ENCODE measurements around the gene PCDHB8.

- TF ChIP-seq CBX2 (IDR thresholded peaks at IDR 0.05; ENCODE audit: borderline replicate concordance, low read depth) (no peak), TP53 (CRISPR knock-in tag; IDR thresholded peaks at IDR 0.05) (no peak), CBX8 (IDR thresholded peaks at IDR 0.05) (no peak), RAD21 (conservative IDR thresholded peaks at IDR 0.05 in 1 of 2, IDR thresholded peaks at IDR 0.05 in 1 of 2) (no peak), JUN (IDR thresholded peaks at IDR 0.05) (no peak), KDM5A (IDR thresholded peaks at IDR 0.05) (no peak), POLR2AphosphoS2 (conservative IDR thresholded peaks at IDR 0.05; ENCODE audit: low read length) (no peak)
- TF ChIP-seq, protein P1, sequence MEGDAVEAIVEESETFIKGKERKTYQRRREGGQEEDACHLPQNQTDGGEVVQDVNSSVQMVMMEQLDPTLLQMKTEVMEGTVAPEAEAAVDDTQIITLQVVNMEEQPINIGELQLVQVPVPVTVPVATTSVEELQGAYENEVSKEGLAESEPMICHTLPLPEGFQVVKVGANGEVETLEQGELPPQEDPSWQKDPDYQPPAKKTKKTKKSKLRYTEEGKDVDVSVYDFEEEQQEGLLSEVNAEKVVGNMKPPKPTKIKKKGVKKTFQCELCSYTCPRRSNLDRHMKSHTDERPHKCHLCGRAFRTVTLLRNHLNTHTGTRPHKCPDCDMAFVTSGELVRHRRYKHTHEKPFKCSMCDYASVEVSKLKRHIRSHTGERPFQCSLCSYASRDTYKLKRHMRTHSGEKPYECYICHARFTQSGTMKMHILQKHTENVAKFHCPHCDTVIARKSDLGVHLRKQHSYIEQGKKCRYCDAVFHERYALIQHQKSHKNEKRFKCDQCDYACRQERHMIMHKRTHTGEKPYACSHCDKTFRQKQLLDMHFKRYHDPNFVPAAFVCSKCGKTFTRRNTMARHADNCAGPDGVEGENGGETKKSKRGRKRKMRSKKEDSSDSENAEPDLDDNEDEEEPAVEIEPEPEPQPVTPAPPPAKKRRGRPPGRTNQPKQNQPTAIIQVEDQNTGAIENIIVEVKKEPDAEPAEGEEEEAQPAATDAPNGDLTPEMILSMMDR (IDR thresholded peaks at IDR 0.05): no peak
- TF ChIP-seq, protein P2, sequence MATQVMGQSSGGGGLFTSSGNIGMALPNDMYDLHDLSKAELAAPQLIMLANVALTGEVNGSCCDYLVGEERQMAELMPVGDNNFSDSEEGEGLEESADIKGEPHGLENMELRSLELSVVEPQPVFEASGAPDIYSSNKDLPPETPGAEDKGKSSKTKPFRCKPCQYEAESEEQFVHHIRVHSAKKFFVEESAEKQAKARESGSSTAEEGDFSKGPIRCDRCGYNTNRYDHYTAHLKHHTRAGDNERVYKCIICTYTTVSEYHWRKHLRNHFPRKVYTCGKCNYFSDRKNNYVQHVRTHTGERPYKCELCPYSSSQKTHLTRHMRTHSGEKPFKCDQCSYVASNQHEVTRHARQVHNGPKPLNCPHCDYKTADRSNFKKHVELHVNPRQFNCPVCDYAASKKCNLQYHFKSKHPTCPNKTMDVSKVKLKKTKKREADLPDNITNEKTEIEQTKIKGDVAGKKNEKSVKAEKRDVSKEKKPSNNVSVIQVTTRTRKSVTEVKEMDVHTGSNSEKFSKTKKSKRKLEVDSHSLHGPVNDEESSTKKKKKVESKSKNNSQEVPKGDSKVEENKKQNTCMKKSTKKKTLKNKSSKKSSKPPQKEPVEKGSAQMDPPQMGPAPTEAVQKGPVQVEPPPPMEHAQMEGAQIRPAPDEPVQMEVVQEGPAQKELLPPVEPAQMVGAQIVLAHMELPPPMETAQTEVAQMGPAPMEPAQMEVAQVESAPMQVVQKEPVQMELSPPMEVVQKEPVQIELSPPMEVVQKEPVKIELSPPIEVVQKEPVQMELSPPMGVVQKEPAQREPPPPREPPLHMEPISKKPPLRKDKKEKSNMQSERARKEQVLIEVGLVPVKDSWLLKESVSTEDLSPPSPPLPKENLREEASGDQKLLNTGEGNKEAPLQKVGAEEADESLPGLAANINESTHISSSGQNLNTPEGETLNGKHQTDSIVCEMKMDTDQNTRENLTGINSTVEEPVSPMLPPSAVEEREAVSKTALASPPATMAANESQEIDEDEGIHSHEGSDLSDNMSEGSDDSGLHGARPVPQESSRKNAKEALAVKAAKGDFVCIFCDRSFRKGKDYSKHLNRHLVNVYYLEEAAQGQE (IDR thresholded peaks at IDR 0.05): no peak
- TF ChIP-seq, protein P3, sequence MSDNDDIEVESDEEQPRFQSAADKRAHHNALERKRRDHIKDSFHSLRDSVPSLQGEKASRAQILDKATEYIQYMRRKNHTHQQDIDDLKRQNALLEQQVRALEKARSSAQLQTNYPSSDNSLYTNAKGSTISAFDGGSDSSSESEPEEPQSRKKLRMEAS (IDR thresholded peaks at IDR 0.05): no peak
These were observed 27.2 kb upstream of the PCDHB8 start for GRCh38 chr5:141150224-141150992.

Data from A549 (cell line).